ENCODE data around the gene ZNF557.

ZNF557 gene

DNA sequence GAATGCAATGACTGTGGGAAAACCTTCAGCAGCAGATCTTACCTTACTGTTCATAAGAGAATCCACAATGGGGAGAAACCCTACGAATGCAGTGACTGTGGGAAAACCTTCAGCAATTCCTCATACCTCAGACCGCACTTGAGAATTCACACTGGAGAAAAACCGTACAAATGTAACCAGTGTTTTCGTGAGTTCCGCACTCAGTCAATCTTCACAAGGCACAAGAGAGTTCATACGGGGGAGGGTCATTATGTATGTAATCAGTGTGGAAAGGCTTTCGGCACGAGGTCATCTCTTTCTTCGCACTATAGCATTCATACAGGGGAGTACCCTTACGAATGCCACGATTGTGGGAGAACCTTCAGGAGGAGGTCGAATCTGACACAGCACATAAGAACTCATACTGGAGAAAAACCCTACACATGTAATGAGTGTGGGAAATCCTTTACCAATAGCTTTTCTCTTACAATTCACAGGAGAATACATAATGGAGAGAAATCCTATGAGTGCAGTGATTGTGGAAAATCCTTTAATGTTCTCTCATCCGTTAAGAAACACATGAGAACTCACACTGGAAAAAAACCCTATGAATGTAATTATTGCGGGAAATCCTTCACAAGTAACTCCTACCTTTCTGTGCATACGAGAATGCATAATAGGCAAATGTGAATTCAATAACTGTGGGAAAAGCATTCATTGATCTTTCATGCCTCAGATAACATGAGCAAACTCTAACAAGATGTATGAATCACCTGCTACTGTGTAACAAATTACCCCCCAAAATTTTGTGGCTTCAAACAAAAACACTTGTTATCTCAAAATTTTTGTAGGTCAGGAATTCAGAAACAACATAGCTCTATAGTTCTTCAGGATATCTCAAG, 13.8 kb downstream of the ZNF557 start:
- Histone ChIP-seq H3K9ac (ENCODE audit: low read length) (no peak overlapping the region), H3K4me3 (ENCODE audit: low read length) (peak overlapping the region; percentile 0), H3K36me3 (ENCODE audit: control insufficient read depth, insufficient read depth, low read length) (peaks cover 46% of the 10 kb centered on the region), H3K4me1 (ENCODE audit: control insufficient read depth, insufficient read depth, low read length) (no peaks in the 10 kb centered on the region), H3K27me3 (ENCODE audit: control insufficient read depth, insufficient read depth, low read length) (no peaks in the 10 kb centered on the region), H3K9me3 (ENCODE audit: control insufficient read depth, low read length) (peaks cover 55% of the 10 kb centered on the region)

DNA sequence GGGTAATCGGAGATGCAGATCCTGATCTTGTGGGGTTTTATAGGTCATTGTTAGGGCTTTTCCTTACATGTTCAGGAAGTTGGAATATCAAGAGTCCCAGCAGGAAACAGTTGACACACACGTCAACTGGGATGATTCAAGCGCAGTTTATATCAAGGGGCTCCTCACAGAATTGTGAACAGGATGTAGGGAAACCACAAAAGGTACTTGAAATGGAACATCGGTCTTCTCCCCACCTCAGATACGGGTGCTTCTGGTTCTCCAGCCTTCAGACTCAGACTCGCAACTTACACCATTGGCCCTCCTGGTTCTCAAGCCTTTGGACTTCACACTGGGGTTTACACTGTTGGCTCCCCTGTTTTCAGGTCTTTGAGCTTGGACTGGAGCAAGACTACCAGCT, 19.5 kb downstream of the ZNF557 start:
- no peaks in the 10 kb centered on the region for H3K4me1 ChIP-seq (ENCODE audit: control insufficient read depth, insufficient read depth, low read length)
- no peak overlapping the region for H3K4me3 ChIP-seq (ENCODE audit: low read length)
- no peak overlapping the region for H3K9ac ChIP-seq (ENCODE audit: low read length)
- H3K36me3 ChIP-seq (ENCODE audit: control insufficient read depth, insufficient read depth, low read length): peaks cover 4% of the 10 kb centered on the region
- peaks cover 12% of the 10 kb centered on the region for H3K9me3 ChIP-seq (ENCODE audit: control insufficient read depth, low read length)
- no peaks in the 10 kb centered on the region for H3K27me3 ChIP-seq (ENCODE audit: control insufficient read depth, insufficient read depth, low read length)

DNA sequence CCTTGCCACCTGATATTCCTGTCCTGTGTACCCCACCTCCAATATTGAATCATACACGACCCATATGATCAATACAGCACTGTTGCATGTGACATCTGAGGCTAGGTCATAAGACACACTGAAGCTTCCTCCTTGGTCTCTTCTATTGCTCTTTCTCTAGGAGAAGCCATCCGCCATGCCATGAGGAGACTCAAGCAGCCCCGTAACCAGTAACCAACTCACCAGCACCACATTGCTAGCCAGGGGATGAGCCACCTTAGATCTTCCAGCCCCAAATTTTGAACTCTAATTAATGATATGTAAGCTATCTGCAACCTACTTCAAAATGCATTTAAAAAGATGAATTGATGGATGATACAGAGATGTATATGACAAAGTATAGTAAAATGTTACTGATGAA, 28.6 kb downstream of the ZNF557 start:
- Histone ChIP-seq H3K27me3 (ENCODE audit: control insufficient read depth, insufficient read depth, low read length) (peaks cover 4% of the 10 kb centered on the region), H3K4me1 (ENCODE audit: control insufficient read depth, insufficient read depth, low read length) (peaks cover 17% of the 10 kb centered on the region), H3K9me3 (ENCODE audit: control insufficient read depth, low read length) (no peaks in the 10 kb centered on the region), H3K9ac (ENCODE audit: low read length) (no peak overlapping the region), H3K36me3 (ENCODE audit: control insufficient read depth, insufficient read depth, low read length) (no peaks in the 10 kb centered on the region), H3K4me3 (ENCODE audit: low read length) (peak overlapping the region; percentile 80)

DNA sequence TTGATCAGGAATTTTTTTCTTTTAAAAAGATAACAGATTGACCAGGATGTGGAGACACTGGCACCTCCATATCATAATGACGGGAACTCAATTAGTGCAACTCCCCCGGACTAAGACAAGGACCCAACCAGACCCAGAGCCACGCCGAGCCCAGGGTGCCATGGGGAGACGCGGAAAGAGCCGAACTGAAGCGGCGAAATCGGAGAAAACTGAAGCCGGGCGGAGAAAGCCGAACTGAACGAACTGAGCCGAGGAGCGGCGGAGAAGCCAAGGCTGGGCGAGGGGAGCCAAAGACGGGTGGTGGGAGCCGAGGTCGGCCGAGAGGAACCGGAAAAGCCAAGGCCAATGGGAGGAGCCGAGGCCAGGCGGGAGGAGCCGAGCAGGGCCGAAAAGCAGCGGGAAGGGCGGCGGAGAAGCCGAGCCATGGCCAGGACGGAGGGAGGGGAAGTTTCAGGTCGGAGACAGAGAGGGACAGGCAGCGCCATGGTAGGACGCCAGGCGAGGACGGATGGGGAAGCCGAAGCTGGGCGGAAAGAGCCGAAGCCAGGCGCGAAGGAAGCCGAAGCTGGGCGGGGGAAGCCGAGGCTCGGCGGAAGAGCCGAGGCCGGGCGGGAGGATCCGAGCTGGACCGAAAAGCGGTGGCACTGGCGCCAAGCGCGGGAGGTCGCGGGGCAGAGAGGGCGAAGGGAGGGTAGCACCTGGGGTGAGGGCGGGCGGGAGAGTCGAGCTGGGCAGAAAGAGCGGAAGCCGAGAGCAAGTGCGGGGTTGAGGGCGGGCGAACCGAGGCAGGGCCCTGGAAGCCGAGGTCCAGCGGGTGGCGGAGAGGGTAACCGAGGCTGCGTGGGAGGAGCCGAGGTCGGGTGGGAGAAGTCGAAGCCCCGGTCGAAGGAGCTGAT, 29.4 kb downstream of the ZNF557 start:
- H3K4me1 ChIP-seq (ENCODE audit: control insufficient read depth, insufficient read depth, low read length): peaks cover 17% of the 10 kb centered on the region
- H3K36me3 ChIP-seq (ENCODE audit: control insufficient read depth, insufficient read depth, low read length): no peaks in the 10 kb centered on the region
- H3K4me3 ChIP-seq (ENCODE audit: low read length): peak overlapping the region; percentile 80
- peak overlapping the region; percentile 94 for H3K9ac ChIP-seq (ENCODE audit: low read length)
- no peaks in the 10 kb centered on the region for H3K9me3 ChIP-seq (ENCODE audit: control insufficient read depth, low read length)
- peaks cover 4% of the 10 kb centered on the region for H3K27me3 ChIP-seq (ENCODE audit: control insufficient read depth, insufficient read depth, low read length)

DNA sequence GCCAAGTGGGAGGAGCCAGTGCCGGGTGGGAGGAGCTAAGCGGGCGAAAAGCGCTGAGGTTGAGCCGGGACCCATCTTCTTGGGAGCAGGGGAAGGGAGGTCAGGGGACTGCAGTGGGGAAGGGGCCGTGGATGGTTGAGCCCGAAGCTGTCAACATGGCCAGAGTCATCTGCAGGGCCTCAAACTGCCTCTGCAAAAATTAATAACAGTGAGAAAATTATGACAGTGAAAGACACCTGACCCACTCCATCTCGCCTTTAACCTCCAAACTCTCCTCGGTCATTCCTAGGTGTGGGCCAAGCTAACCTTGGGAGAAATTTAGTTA, 30.1 kb downstream of the ZNF557 start:
- H3K4me3 ChIP-seq (ENCODE audit: low read length): peak overlapping the region; percentile 80
- H3K4me1 ChIP-seq (ENCODE audit: control insufficient read depth, insufficient read depth, low read length): peaks cover 17% of the 10 kb centered on the region
- H3K36me3 ChIP-seq (ENCODE audit: control insufficient read depth, insufficient read depth, low read length): no peaks in the 10 kb centered on the region
- H3K9ac ChIP-seq (ENCODE audit: low read length): peak overlapping the region; percentile 94
- peaks cover 4% of the 10 kb centered on the region for H3K27me3 ChIP-seq (ENCODE audit: control insufficient read depth, insufficient read depth, low read length)
- no peaks in the 10 kb centered on the region for H3K9me3 ChIP-seq (ENCODE audit: control insufficient read depth, low read length)

DNA sequence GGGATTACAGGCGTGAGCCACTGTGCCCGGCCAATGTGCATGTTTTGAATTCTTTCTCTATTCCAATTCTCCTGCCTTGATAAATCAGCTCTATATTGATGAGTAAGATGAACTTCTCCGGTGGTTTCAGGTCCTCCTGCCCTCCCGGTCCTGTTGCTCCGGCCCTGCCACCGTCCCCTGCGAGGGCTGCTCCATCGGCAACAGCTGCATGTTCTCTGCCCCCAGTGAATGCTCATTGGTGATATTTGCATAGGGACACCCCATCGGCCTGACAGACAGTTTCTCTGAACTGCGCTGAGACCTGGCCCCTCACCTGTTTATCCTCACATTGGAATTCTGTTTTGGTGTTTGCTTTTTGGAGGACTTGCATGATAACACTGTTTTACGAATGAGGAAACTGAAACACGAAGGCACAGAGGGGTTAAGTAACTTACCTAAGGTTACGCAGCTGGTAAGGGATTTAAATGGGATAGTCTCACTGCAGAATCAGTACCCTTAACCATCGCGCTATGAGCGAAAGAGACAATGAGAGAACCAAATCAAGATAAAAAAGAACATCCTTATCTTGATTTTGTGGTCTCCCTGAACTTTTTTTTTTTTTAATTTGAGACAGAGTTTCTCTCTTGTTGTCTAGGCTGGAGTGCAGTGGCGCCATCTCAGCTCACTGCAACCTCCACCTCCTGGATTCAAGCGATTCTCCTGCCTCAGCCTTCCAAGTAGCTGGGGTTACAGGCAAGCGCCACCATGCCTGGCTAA, 32.2 kb downstream of the ZNF557 start:
- Histone ChIP-seq H3K9me3 (ENCODE audit: control insufficient read depth, low read length) (no peaks in the 10 kb centered on the region), H3K27me3 (ENCODE audit: control insufficient read depth, insufficient read depth, low read length) (peaks cover 4% of the 10 kb centered on the region), H3K4me1 (ENCODE audit: control insufficient read depth, insufficient read depth, low read length) (peaks cover 17% of the 10 kb centered on the region), H3K9ac (ENCODE audit: low read length) (no peak overlapping the region), H3K36me3 (ENCODE audit: control insufficient read depth, insufficient read depth, low read length) (no peaks in the 10 kb centered on the region), H3K4me3 (ENCODE audit: low read length) (no peak overlapping the region)

DNA sequence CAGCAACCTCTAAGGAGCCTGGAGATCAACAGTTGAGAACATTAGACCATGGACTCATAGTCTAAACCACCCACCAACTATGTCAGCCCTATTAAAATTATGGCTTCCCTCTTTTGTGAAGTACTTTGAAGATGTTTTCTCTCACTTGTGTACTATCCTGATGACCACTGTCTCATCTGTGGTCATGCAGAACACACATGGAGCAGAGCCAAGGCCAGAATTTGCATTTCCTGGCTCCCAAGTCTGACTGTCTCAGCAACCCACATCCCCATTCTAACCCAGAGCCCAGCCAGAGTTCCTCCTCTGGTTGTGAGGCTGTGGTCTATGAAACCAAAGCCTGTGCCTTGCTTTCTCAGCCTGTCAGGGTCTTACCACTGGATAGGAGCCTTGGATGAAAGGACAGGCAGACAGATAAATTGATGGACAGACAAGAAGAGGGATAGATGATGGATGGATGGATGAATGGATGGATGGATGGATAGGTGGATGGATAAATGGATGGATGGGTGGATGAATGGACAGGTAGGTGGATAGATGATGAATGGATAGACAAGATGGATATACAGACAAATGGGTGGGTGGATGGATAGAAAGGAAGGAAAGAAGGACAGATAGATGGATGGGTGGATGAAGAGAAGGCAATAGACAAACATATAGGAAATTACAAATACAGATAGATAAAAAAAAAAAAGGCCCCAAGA, 35.4 kb downstream of the ZNF557 start:
- H3K9me3 ChIP-seq (ENCODE audit: control insufficient read depth, low read length): no peaks in the 10 kb centered on the region
- H3K4me3 ChIP-seq (ENCODE audit: low read length): no peak overlapping the region
- peaks cover 4% of the 10 kb centered on the region for H3K27me3 ChIP-seq (ENCODE audit: control insufficient read depth, insufficient read depth, low read length)
- H3K36me3 ChIP-seq (ENCODE audit: control insufficient read depth, insufficient read depth, low read length): no peaks in the 10 kb centered on the region
- H3K4me1 ChIP-seq (ENCODE audit: control insufficient read depth, insufficient read depth, low read length): peaks cover 15% of the 10 kb centered on the region
- H3K9ac ChIP-seq (ENCODE audit: low read length): no peak overlapping the region

DNA sequence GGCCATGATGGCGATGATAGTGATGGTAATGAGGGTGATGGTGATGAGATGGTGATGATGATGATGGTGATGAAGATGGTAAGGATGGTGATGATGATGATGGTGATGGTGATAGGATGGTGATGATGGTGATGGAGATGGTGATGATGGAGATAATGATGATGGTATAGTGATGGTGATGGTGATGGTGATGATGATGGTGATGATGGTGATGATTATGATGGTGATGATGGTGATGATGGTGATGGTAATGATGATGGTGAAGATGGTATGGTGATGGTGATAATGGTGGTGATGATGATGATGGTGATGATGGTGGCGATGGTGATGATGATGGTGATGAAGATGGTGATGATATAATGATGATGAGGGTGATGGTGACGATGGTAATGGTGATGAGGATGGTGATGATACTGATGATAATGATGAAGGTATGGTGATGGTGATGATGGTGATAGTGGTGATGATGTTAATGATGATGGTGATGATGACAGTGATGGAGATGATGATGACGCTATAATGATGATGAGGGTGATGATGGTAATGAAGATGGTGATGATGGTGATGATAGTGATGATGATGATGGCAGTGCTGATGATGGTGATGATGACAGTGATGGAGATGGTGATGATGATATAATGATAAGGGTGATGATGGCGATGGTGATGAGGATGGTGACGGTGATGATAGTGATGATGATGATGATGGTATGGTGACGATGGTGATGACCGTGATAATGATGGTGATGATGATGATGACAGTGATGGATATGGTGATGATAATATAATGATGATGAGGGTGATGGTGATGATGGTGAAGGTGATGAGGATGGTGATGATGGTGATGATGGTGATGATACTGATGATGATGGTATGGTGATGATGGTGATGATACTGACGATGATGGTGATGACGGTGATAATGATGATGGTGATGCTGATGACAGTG, 37.5 kb downstream of the ZNF557 start:
- Histone ChIP-seq H3K27me3 (ENCODE audit: control insufficient read depth, insufficient read depth, low read length) (no peaks in the 10 kb centered on the region), H3K4me3 (ENCODE audit: low read length) (no peak overlapping the region), H3K36me3 (ENCODE audit: control insufficient read depth, insufficient read depth, low read length) (no peaks in the 10 kb centered on the region), H3K9ac (ENCODE audit: low read length) (no peak overlapping the region), H3K4me1 (ENCODE audit: control insufficient read depth, insufficient read depth, low read length) (no peaks in the 10 kb centered on the region), H3K9me3 (ENCODE audit: control insufficient read depth, low read length) (no peaks in the 10 kb centered on the region)

DNA sequence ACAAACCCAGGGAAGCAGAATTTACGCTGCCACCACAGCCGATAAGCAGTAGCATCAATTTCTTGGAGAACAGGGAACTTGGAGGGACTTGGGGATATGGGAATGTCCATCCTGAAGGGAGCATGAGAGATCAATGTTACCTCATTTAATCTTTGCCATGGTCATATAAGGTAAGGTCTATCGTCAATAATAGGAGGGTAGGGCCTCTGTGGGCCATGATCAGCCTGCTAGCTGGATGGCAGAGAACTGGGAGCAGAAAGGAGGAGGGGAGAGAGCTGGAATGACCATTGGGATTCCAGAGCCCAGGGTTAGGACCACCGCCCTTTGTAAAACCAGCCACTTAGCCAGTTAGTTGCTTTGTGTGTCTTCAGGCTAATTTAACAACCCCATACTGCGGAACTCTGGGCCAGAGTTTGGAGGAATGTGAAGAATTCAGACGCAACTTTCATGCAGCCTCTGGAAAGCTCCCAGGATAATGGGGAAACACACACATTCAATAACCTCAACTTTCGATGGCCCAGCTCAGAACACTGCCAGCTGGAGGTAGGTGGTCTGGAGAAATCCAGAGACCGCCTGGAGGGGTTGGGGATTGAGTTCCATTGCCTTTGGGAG, 40.3 kb downstream of the ZNF557 start:
- no peaks in the 10 kb centered on the region for H3K9me3 ChIP-seq (ENCODE audit: control insufficient read depth, low read length)
- no peaks in the 10 kb centered on the region for H3K4me1 ChIP-seq (ENCODE audit: control insufficient read depth, insufficient read depth, low read length)
- no peaks in the 10 kb centered on the region for H3K27me3 ChIP-seq (ENCODE audit: control insufficient read depth, insufficient read depth, low read length)
- no peak overlapping the region for H3K4me3 ChIP-seq (ENCODE audit: low read length)
- H3K36me3 ChIP-seq (ENCODE audit: control insufficient read depth, insufficient read depth, low read length): no peaks in the 10 kb centered on the region
- H3K9ac ChIP-seq (ENCODE audit: low read length): no peak overlapping the region

DNA sequence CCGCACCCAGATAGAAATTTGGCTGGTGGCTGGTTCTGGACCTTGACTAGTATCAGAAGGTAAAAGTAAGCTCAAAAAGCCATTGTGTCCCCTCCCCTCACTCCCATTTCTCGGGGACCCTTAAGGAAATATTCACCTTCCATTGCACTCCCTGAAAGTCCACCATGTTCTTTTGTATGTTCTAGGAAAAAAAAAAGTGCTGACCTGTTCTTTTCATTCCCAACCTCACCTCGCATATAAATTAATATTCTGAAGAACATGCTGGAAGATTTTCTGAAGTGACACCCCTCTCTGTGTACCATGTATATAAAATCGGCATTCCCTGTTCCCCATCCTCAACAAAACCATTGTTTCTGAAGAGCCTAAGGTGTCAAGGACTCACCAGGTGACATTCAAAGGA, 43.2 kb downstream of the ZNF557 start:
- no peak overlapping the region for H3K9ac ChIP-seq (ENCODE audit: low read length)
- H3K4me3 ChIP-seq (ENCODE audit: low read length): no peak overlapping the region
- no peaks in the 10 kb centered on the region for H3K36me3 ChIP-seq (ENCODE audit: control insufficient read depth, insufficient read depth, low read length)
- no peaks in the 10 kb centered on the region for H3K4me1 ChIP-seq (ENCODE audit: control insufficient read depth, insufficient read depth, low read length)
- no peaks in the 10 kb centered on the region for H3K9me3 ChIP-seq (ENCODE audit: control insufficient read depth, low read length)
- H3K27me3 ChIP-seq (ENCODE audit: control insufficient read depth, insufficient read depth, low read length): no peaks in the 10 kb centered on the region

All from mucosa of stomach (tissue), 1 donor.